Motor neuron (in vitro differentiated cells): ENCODE results near the gene FCMR. TPM values are rescaled to one million over a fixed set of nuclear protein-coding genes. Genes with fewer than 3 reads are reported as not detected.

Experiments
- ATAC-seq, 8 experiments: fragments of 200-7000 bp; cut with Tn5 transposase; replicated peaks in 6 of 8; 2 replicates each; pipeline ENCODE4 v1.8.0; 2021; ENCODE audit warnings: mild to moderate bottlenecking in 8 of 8, moderate library complexity in 8 of 8
- H3K27ac ChIP-seq, 2 donors: fragments of 250-450 bp; sonication (Bioruptor Pico); 2 replicates each; pipeline ENCODE4 v1.9.0; 2021; ENCODE audit warnings: antibody characterized with exemption in 2 of 2, mild to moderate bottlenecking in 2 of 2, moderate library complexity in 1 of 2
- H3K4me1 ChIP-seq, 2 donors: fragments of 250-450 bp; sonication (Bioruptor Pico); replicated peaks in 1 of 2; 2 replicates each; pipeline ENCODE4 v1.6.1; 2021; ENCODE audit warnings: antibody characterized with exemption in 2 of 2, mild to moderate bottlenecking in 2 of 2, moderate library complexity in 1 of 2
- H3K4me3 ChIP-seq, 5 donors: fragments of 250-450 bp; sonication (Bioruptor Pico); 2 replicates each; pipeline ENCODE4 v1.9.0; 2021; ENCODE audit warnings: antibody characterized with exemption in 5 of 5, mild to moderate bottlenecking in 5 of 5, moderate library complexity in 4 of 5
- WGBS, 10 experiments: fragments of 450-650 bp; shearing (Covaris generic); methylation state at CpG; one replicate each; pipeline ENCODE4 v1.0.0; 2022; 5-methylcytosine and 5-hydroxymethylcytosine counted together
- in situ Hi-C, 9 experiments: fragments of 400-800 bp; cut with MboI; loops; one replicate each; pipeline ENCODE4 v1.15.0; 2021; ENCODE audit warnings: low sequenced_read_pairs in 9 of 9, low pct_unique_long_range_greater_than_20kb in 2 of 9; ENCODE audit not compliant: unreplicated experiment in 9 of 9
- total RNA-seq, 8 experiments: library from RNA; unstranded; fragments of 300-600 nt; gene quantifications; 2 replicates each; pipeline versions ENCODE4 v1.2.3 to v1.2.4, GENCODE V29; 2022

FCMR gene
- total RNA-seq, 8 experiments from 2014 or later: 0.49 to 2.0 (median 0.99) TPM; not detected in 4

DNA sequence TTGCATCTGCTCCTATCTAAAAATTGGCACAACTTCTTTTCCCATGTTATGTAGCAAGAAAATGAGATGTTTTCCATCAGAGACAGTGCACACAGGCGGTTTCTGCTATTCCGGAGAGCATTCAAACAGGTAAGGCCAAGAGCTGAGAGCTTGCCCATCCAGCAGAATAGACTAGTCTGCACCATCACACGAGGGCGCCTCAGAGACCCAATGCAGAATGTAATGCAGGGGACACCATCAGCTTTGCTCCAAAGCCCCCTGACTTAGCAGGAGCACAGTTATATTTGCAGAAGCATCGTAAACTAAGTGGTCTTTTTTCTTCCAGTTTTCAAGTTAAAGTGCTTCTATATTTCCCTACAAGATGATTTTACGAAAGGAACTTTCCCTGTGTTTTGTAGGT lies 19.8 kb downstream of the FCMR start:
- 53 to 100% (median 88%) methylated on average over 2 to 6 of the region's 6 CpGs; no CpG with 5 or more reads in 2 of the 10 experiments for WGBS, 10 experiments
- no peak overlapping the region for H3K4me3 ChIP-seq
- ATAC-seq: no peak
- in situ Hi-C loops: loop anchor here in 7 of 9 experiments (25.0 kb wide), 4 partner anchors 165 to 415 kb away; partner anchors contain the start of genes DYRK3 (in 2 of the 7) and EIF2D (in 2 of the 7)
- no peaks in the 10 kb centered on the region for H3K4me1 ChIP-seq
- no peak overlapping the region for H3K27ac ChIP-seq

DNA sequence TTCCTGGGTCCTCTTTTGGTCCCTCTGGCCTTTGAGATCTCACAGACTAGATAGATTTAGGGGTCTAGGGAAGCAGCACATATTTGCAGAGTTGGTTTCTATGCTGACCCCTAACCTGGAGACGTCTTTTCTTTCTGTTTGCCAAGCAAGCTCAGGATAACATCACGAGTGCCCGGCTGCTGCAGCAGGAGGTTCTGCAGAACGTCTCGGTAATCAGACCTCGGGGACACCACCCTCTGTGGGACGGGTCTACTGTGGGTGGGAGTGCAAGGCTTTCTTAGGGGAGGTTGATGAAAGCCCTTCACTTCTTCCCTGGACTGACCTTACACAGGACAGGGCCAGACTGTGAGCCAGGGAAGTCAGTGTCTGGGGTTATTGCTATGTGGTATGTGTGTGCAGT lies 21.6 kb downstream of the FCMR start:
- WGBS, 10 experiments: 50 to 96% (median 80%) methylated on average over 2 to 5 of the region's 7 CpGs; no CpG with 5 or more reads in 3 of the 10 experiments
- ATAC-seq: no peak
- in situ Hi-C loops: loop anchor here in 7 of 9 experiments (25.0 kb wide), 4 partner anchors 163 to 413 kb away; partner anchors contain the start of genes DYRK3 (in 2 of the 7) and EIF2D (in 2 of the 7)
- H3K4me1 ChIP-seq: no peaks in the 10 kb centered on the region
- no peak overlapping the region for H3K27ac ChIP-seq
- no peak overlapping the region for H3K4me3 ChIP-seq

DNA sequence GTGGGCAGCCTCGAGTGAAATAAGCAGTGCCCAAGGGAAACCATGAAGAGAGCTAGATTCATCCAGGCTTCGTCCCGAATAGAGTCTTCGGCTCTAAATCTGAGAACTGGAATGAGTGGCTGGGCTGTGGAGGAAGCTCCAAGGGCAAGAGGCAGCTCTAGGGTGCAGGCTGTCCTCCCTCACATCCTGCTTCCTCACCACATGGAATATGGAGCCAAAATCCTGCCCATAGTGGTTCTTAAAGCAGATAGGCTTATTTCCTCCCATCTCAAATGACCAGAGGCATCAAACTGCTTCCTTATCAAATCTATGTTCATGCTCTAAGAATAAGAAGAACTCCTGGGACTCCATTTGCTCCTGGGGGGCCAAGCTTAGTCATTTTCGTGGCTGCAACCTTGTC lies 22.0 kb downstream of the FCMR start:
- Histone ChIP-seq H3K4me1 (no peaks in the 10 kb centered on the region), H3K4me3 (no peak overlapping the region), H3K27ac (no peak overlapping the region)
- 40 to 100% (median 67%) methylated on average over 1 to 5 of the region's 5 CpGs; no CpG with 5 or more reads in 3 of the 10 experiments for WGBS, 10 experiments
- ATAC-seq: no peak
- in situ Hi-C loops: loop anchor here in 7 of 9 experiments (25.0 kb wide), 4 partner anchors 162 to 412 kb away; partner anchors contain the start of genes DYRK3 (in 2 of the 7) and EIF2D (in 2 of the 7)

DNA sequence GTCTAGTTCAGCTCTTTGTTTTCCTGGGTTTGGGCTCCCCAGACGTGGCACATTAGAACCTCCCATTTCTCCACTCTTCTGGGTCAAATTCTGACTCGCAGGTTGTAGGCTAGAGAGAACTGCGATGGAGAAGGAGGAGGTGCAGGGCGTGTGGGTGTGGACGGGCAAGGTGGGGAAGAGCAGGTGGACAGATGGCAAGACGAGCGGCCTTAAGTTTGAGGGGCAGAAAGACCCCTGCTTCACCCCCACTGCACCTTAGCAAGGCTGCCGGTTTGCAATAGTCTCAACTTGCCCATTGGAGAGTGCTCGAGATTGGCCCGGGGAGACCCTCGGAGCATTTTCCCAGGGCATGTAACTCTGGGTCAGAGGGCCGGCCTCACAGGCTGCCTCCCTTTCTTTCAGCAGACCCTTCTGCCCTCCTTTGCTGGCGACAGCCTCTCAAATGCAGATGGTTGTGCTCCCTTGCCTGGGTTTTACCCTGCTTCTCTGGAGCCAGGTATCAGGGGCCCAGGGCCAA lies 22.8 kb downstream of the FCMR start:
- in situ Hi-C loops: no loop called here
- ATAC-seq: no peak

DNA sequence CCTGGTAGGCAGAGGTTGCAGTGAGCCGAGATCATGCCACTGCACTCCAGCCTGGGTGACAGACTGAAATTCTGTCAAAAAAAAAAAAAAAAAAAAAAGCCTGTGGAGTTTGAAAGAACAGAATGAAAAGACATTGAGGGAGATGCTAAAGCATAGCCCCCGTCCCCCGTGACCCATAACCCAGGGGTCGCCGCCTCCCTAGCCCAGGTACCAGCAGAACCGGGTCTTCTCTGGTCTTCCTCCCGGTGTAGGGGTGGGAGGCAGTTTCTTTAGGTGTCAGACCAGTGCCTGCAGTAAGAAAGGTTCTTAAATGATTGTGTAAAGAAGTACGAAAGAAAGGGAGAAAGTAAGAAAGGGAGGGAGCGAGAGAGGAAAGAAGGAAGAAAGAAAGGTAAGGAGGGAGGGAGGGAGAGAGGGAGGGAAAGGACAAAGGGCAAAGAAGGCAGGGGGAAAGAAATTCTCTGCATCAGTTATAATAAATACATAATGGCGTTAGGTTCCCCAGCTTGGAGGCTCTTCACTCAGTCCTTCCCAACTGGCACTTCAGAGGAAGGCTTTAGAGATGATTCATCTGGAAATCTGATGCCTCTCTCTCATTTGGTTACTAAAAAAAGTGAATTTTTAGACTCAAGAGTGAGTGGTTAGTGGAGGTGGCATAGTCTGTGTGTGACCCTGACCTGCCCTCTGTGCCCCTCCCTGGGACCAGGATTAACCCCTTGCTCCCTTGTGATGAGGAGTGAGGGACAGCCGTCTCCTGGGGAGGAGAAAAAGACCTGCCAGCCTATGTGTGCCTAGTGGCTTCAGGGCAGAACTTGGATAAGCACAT lies 23.4 kb downstream of the FCMR start:
- ATAC-seq: peak in 3 of 8 experiments; percentile 35 to 93 (median 90)
- in situ Hi-C loops: no loop called here
- WGBS, 10 experiments: 20 to 100% (median 63%) methylated on average over 1 to 11 of the region's 11 CpGs
- Histone ChIP-seq H3K4me3 (no peak overlapping the region), H3K27ac (no peak overlapping the region), H3K4me1 (no peaks in the 10 kb centered on the region)

More for the DNA sequence above, 22.8 kb downstream of the FCMR start:
- Histone ChIP-seq H3K4me1 (no peaks in the 10 kb centered on the region), H3K4me3 (no peak overlapping the region), H3K27ac (no peak overlapping the region)
- WGBS, 10 experiments: 66 to 93% (median 81%) methylated on average over 3 to 10 of the region's 13 CpGs; no CpG with 5 or more reads in 3 of the 10 experiments

DNA sequence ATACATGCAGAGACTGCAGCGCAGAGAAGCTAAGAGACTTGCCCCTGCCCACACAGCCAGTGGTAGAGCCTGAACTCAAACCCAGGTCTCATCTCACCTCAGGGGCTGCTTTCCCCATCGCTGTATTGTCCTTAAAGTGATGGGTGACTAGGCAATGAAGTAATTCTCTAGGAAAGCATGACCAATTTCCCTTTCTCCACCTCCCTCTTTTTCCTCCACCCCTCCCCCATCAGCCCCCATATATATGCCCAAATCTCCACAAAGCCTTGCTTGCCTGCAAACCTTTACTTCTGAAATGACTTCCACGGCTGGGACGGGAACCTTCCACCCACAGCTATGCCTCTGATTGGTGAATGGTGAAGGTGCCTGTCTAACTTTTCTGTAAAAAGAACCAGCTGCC lies 24.6 kb downstream of the FCMR start, which contains the start of gene IL24:
TSS of gene IL24 (plus strand) at position 269 of the 400 bp plus-strand sequence. CDS start 390 bp downstream, outside the sequence.
- peaks cover 0 to 2% of the 10 kb centered on the region in 2 donors for H3K4me1 ChIP-seq
- WGBS, 10 experiments: 40 to 100% (median 83%) methylated on average over 1 to 3 of the region's 4 CpGs; no CpG with 5 or more reads in 1 of the 10 experiments
- H3K4me3 ChIP-seq: no peak within 1 kb of the TSS
- H3K27ac ChIP-seq: no peak within 1 kb of the TSS
- in situ Hi-C loops: no loop called here
- no peak for ATAC-seq

DNA sequence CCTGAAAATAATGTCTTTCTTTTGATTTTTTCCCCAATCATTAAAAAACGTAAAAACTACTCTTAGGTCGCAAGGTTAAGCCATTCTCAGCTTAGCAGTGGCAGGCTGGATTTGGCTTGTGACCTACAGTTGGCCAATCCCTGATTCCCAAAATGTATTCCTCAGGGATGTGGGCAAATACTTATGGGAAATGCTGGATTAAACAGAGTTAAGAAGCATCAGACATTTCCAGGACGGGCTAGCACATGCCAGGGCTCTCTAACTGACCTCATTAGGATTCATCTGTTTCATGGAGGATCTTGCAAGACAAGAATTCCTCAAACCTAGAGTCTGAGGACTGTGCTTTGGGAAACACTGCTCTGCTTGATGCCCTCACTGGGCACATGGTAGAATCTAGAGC lies 25.5 kb downstream of the FCMR start:
- in situ Hi-C loops: no loop called here
- ATAC-seq: peak in 1 of 8 experiments; percentile 56
- WGBS, 10 experiments: 12 to 93% (median 65%) methylated on average over 1 to 3 of the region's 3 CpGs; no CpG with 5 or more reads in 1 of the 10 experiments
- Histone ChIP-seq H3K4me1 (peaks cover 0 to 2% of the 10 kb centered on the region in 2 donors), H3K27ac (no peak overlapping the region), H3K4me3 (no peak overlapping the region)

DNA sequence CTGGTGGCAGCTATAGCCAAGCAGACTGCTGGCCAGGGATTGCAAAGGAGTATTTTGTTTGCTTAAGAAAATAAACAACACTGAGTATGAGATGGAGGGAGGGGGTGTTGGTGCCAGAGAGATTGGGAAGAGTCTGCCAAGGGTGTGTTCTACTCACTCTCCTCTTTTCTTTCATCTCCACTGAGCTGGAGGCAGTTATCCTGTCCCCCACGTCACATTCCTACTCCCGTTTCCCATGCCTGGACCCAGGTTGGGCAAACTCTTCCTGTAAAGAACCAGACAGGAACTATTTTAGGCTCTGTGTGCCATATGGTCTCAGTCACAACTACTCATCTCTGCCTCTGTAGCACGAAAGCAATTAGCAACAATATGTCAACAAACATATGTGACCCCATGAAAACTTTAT lies 25.9 kb downstream of the FCMR start:
- ATAC-seq: peak in 4 of 8 experiments; percentile 42 to 79 (median 61)
- 7 to 80% (median 72%) methylated on average over 1 to 3 of the region's 3 CpGs; no CpG with 5 or more reads in 3 of the 10 experiments for WGBS, 10 experiments
- Histone ChIP-seq H3K27ac (no peak overlapping the region), H3K4me3 (no peak overlapping the region), H3K4me1 (peaks cover 0 to 2% of the 10 kb centered on the region in 2 donors)
- in situ Hi-C loops: no loop called here

DNA sequence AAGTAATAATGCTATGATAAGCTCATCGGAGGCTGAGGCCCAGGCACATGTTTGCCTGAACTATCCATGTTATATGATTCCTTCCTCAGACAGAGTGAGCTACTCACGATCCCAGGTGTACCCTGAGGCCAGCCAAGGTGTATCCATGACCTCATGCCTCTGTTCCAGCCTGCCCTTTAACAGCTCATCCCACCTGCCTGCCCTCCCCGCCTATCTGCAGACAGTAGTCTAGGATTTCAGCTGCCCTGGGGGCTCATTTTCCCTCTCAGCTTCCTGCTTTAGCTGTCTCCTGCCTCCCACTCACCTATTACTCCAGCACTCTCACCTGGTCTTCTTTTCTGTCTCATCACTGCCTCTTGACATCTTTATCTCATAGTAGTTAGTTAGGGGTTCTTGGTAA lies 26.4 kb downstream of the FCMR start:
- in situ Hi-C loops: no loop called here
- WGBS, 10 experiments: 60 to 90% (median 75%) methylated on average over 1 to 3 of the region's 3 CpGs; no CpG with 5 or more reads in 4 of the 10 experiments
- ATAC-seq: no peak

DNA sequence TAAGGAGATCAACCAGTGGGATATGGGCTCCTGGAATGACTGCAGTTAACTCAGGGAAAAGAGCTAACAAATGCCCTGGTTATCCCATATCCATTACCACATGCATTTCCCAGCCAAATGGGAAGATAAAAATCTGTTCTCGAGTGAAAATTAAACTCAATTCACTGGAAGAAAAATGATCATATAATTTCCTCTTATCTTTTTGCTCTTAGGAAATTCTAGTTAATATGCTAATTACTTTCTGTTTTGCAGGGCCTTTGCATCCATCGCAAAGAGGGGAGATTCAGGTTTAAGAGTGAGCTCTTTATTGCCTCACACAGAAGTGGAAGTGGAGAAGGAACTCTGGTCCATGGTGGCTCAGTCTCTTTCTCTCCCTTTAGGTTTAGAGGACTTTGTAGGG lies 28.4 kb downstream of the FCMR start:
- in situ Hi-C loops: no loop called here
- ATAC-seq: no peak
- no peak overlapping the region for H3K27ac ChIP-seq
- H3K4me1 ChIP-seq: peaks cover 0 to 2% of the 10 kb centered on the region in 2 donors
- no peak overlapping the region for H3K4me3 ChIP-seq
- WGBS, 10 experiments: 60 to 100% (median 80%) methylated on average over 1 to 2 of the region's 2 CpGs; no CpG with 5 or more reads in 1 of the 10 experiments

More for the DNA sequence above, 26.4 kb downstream of the FCMR start:
- H3K4me1 ChIP-seq: peaks cover 0 to 2% of the 10 kb centered on the region in 2 donors
- H3K4me3 ChIP-seq: no peak overlapping the region
- H3K27ac ChIP-seq: no peak overlapping the region

DNA sequence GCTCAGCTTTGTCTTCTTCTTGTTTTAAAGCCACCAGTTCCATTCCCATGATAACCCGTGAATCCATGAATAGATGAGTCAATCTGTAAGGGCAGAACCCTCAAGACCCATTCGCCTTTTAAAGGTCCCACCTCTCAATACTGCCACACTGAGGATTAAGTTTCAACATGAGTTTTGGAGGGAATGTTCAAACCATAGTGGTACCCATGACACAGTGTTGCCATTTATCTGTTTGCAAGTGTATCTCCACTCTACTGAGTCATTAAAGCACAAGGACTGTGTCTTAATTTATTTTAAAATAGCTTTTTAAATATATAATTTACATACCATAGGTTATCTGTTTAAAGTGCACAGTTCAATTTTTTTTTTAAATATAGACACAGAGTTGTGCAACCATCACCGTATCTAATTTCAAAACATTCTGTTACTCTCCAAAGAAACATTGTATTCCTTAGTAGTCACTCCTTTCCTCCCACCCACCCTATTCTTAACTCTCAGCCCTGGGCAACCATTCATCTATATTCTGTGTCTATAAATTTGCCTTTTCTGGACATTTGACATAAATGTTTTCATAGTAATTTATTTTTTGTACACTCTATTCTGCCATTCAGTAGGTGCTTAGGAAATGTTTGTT lies 29.3 kb downstream of the FCMR start:
- no peak overlapping the region for H3K27ac ChIP-seq
- 0 to 100% (median 72%) methylated on average over 1 to 3 of the region's 3 CpGs for WGBS, 10 experiments
- in situ Hi-C loops: no loop called here
- peaks cover 0 to 2% of the 10 kb centered on the region in 2 donors for H3K4me1 ChIP-seq
- H3K4me3 ChIP-seq: no peak overlapping the region
- ATAC-seq: no peak

DNA sequence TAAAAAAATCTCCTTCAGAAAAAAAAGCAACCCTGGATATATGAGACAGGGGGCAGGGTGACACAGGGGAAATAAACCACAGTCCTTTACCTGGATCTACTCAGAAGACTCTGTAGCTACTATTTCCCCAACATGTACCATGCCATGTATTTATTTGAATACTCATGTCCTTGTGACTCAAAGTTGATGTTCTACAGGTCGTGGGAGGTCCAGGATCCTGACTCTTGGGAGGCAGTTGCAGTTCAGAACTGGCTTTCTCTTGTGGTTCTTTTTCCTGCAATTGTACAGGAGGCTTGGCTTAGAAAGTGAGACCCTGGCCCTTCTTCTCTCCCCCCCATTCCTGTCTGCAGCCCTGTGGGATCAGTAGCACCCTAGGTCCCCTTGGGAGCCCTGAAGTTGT lies 30.3 kb downstream of the FCMR start:
- no peak overlapping the region for H3K4me3 ChIP-seq
- WGBS, 10 experiments: 0 to 78% (median 50%) methylated on average over 1 of the region's 1 CpG; no CpG with 5 or more reads in 2 of the 10 experiments
- H3K4me1 ChIP-seq: peaks cover 0 to 2% of the 10 kb centered on the region in 2 donors
- no peak overlapping the region for H3K27ac ChIP-seq
- in situ Hi-C loops: no loop called here
- ATAC-seq: no peak
